AG08395 (cell line): ENCODE results near the gene TNFRSF21.
"Not testable (repeated sequence)": the region's sequence is repeated elsewhere in the genome, so short reads cannot be mapped to it uniquely, and the experiment has no call there.

Source experiments
- DNase-seq: peaks from one replicate; pipeline ENCODE4 v3.0.0; 2012; ENCODE audit warnings: mixed read lengths, low spot score

Gene TNFRSF21, protein sequence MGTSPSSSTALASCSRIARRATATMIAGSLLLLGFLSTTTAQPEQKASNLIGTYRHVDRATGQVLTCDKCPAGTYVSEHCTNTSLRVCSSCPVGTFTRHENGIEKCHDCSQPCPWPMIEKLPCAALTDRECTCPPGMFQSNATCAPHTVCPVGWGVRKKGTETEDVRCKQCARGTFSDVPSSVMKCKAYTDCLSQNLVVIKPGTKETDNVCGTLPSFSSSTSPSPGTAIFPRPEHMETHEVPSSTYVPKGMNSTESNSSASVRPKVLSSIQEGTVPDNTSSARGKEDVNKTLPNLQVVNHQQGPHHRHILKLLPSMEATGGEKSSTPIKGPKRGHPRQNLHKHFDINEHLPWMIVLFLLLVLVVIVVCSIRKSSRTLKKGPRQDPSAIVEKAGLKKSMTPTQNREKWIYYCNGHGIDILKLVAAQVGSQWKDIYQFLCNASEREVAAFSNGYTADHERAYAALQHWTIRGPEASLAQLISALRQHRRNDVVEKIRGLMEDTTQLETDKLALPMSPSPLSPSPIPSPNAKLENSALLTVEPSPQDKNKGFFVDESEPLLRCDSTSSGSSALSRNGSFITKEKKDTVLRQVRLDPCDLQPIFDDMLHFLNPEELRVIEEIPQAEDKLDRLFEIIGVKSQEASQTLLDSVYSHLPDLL

GRCh38 chr6:47309291-47310130 is at the start of gene TNFRSF21:
TNFRSF21 (minus strand) TSS chr6:47309905; CDS start chr6:47309511, 394 bp downstream.
- DNase-seq, result peak; percentile 94

DNA sequence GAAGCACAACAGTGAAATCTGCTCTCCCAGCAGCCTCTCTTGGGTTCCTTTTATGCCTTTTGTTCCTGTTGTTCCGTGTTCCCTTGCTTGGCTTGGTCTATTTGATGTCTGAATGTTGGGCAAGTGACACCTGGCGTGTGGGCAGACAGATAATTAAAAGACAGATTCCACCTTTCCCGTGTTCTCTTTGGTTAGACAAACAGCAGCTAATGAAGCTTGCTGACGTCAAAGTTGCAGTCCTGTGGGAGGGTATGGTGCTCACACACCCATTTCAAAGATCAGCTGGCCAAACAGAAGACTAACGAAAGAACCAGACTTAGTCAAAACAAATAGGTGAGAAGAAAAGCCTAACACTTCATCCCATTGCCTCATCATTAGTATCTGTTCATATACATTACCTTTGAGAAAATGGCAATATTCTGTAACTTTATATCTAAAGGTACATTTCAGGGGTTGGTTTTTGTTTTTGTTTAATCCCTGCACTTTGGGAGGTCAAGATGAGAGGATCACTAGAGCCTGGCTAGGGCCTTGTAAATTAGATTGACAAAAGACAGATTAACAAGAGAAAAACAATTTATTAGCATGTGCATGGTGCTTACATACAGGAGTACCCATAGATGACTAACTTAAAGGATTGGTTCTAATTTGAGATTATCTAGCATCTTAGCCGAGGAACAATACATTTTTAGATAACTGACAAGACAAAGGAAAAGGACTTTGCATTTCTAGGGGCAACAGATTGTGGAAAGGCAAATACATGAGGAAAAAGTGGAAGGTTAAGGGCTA is 48.9 kb upstream of the TNFRSF21 start:
- no peak for DNase-seq

- DNase-seq, result no peak
These were observed 48.1 kb upstream of the TNFRSF21 start for GRCh38 chr6:47357827-47358226.

DNA sequence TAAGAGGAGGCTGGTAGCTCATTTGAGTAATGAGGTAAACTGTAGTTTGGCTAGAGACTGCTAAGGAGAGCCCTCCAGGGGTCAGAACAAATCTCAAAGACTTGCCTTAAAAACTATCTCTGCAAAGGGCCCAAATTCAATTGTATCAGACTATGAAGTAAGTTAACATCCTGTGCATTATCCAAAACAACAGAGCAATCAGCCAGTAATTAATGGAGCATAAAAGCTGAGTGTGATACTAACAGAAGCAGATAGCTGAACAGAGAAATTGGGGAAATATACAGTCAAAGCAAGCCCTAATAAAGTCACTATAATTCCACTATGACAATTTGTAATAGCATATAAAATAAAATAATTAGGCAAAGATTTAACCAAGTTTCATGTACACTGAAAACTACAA is 45.8 kb upstream of the TNFRSF21 start:
- no peak for DNase-seq

DNA sequence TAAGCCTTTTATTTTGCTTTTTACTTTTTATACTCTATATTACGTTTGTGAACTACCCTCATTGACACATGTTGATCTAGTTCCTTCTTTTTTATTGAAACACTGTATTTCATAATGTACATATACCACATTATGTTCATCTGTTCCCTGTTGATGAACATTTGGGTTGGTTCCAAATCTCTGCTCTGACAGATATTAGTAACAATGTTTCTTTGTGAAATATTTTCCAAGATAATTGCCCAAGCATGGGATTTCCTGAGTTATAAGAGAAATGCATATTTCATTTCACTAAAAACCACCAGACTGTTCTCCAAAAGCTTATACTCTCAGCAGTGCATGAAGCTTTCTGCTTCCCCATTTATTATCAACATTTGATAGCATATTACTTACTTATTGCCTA is 44.2 kb upstream of the TNFRSF21 start:
- DNase-seq, result no peak

DNA sequence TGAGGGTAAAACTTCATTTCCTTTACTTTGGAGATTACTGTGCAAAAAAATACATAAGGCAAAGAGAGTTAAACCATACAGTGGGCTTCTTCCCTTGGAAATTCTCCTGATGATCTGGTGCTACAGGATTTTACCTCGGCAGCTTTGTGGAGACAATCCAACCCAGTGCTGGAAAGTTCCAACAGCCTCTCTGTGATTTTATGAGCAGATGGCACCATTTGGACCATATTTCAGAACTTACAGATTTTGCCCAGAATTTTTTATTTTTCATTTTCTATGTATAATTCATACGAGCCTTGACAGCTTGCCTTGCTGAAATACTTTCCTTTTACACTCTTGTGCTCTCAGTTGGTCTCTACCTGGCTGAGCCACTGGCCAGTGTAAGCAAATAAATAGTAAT is 43.3 kb upstream of the TNFRSF21 start:
- DNase-seq, result no peak

- DNase-seq, result no peak
These were observed 42.7 kb upstream of the TNFRSF21 start for GRCh38 chr6:47352194-47352920.

DNA sequence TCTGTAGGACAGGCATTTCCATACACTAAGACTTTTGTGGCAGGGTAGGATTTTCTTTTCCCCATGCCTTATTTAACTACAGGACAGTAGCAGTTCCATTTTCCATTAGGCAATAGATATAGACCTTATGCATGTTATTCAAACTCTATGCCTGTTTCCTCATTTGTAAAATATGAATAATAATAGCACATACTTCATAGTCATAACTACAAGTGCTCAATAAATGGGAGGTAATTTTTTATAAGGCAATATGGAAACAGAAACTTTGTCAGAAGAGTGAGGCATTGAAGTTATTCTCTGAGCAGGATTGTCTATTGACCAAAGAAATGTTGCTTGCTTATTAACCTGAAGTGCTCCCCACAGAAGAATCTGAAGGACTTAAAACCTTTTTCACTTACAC is 41.9 kb upstream of the TNFRSF21 start:
- no peak for DNase-seq

DNA sequence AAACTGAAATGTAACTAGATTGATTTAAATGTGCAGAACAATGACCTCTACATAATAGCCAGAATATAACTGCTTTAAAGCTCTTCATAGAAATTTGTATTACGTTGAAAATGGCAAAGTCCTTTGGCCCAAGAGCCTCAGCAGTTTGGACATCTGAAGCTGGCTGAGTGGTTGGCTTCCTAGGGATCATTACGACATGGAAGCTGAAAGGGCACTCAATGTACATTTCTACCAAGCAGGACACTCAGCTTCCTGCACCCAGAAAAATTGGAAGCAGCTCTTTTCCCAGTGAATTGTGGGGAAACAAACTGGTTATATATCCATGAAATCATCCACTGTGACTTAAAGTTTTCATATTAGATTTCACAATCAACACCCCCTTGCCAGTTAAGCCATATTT is 40.2 kb upstream of the TNFRSF21 start:
- no peak for DNase-seq

DNA sequence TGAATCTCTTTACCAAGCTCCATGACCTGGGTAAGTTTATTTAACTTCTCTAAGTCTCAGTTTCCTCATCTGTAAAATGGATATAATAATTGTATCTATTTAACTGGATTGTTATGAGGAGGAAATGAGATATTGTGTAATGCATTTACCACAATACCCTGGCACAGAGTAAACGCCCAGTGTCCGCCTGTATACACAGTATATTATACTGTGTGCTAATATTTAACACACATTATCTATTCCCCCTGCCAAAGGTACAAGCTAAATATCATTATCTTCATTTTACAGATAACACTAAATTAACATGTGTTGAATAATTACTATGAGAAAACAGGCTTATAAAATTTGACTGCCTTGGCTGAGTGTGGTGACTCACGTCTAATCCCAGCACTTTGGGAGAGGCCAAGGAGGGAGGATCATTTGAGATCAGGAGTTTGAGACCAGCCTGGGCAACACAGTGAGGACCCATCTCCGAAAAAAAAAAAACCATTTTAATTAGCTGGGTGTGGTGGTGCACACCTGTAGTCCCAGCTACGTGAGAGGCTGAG is 38.7 kb upstream of the TNFRSF21 start:
- DNase-seq, result no peak

DNA sequence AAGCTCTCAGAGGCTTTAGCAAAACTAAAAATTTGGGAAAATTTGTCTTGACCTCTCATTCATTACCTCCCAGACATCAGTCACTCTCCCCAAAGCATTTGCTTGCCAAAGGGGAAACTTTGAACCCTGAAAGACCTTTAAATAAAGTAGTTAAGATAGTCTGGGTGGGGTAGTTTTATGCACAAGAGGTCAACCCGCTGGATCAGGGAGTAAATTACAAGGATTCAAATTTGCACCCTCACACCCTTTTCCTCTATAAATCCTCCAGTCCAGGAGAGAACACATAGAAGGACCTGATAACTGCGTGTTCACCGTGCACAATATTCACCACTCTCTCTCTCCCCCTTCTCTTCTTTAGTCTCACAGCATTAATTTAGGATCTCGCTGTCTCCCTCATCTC is 36.1 kb upstream of the TNFRSF21 start:
- no peak for DNase-seq

DNA sequence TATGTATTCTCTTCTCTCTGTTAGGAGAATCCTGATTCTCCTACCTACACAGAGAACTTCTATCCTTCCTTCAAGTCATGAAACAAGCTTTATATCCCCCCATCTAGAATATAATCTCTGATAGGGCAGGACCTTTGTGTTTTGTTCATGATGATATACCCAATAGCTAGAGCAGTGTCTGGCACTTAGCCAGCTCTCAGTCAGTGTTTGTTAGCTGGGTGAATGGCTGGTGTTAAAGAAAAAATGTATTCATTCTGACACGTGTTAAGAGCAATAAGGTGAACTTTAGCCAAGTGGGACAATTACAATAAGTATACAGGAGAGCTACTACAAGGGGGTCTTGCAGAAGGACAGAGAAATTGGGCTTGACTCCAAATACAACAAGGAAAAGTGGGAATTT is 34.3 kb upstream of the TNFRSF21 start:
- no peak for DNase-seq

GRCh38 chr6:47343600-47343999 is 33.9 kb upstream of the TNFRSF21 start:
- DNase-seq, result no peak

DNA sequence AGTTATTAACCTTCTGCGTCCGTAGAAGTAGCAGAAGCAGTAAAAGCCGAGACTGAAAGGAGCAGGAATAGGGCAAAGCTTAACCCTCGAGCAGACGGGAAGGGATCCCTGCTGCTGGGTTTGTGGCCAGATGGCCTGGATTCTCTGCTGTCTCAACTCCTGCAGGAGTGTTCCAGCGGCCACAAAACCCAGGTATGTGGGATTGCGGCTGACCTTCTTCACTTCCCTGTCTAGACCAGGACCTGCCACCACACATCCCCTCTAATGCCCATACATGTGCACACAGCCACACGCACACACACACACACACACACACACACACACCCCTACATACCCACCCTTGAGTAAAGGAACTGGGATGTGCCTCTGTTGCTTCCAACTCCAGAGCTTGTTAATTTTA is 33.1 kb upstream of the TNFRSF21 start:
- DNase-seq, result no peak

DNA sequence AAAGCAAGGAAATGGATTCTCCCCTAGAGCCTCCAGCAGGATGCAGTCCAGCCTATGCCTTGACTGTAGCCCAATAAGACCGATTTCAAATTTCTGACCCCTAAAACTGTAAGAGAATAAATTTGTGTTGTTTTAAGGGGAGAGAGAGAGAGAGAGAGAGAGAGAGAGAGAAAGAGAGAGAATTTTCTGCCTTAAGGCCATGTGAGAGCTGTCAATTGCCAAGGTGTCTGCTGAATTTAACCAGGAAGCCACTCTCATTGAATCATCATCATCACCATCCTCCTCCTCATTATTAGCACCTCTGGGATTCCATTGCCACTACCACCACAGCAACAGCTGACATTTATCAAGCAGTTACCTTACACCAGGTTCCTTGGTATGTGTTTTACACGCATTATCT is 27.8 kb upstream of the TNFRSF21 start:
- DNase-seq, result no peak

- DNase-seq, result no peak
These were observed 26.6 kb upstream of the TNFRSF21 start for GRCh38 chr6:47336334-47336733.

GRCh38 chr6:47335466-47335865 is 25.8 kb upstream of the TNFRSF21 start:
- DNase-seq, result no peak

DNA sequence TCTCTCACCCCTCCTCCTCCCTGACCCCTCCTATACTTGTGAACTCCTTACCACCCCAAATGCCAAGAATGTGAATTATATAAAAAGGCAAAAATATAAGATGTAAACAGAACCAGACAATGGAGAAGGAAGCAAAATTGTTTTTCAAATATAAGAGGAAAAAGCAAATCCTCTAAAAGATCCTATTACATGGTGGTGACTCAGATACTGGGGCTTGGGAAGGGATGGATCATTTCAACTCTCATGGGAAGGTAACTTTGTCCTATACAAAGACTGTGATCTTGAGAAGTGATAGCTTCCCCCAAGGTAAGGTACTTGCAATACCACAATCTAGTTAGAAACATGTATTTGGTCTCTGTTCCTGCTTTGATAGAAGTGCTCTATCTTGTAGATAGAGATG is 24.6 kb upstream of the TNFRSF21 start:
- no peak for DNase-seq

DNA sequence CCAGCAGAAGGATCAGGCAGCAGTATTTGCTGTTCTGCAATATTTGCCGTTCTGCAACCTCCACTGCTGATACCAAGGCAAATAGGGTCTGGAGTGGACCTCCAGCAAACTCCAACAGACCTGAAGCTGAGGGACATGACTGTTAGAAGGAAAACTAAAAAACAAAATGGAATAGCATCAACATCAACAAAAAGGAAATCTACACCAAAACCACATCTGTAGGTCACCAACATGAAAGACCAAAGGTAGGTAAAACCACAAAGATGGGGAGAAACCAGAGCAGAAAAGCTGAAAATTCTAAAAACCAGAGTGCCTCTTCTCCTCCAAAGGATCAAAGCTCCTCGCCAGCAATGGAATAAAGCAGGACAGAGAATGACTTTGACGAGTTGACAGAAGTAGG is 18.9 kb upstream of the TNFRSF21 start:
- DNase-seq, result not testable (repeated sequence)

- not testable (repeated sequence) for DNase-seq
These were observed 18.4 kb upstream of the TNFRSF21 start for GRCh38 chr6:47328139-47328538.

DNA sequence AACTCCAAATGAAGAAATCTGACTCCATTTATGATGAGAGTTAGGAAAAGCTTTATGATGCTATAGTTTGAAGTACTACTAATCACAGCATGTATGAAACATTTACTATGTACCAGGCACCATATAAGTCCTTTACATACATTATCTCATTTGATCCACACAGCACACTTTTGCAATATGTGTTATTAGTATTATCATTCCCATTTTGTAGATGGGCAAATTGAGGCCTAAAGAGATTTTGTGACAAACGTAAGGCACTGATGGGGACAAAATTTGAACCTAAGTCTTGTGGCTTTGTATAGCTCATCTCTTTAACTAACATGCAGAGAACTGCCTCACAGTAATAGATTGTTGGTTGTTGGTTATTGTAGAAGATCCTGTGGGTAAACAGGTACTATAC is 14.2 kb upstream of the TNFRSF21 start:
- DNase-seq, result no peak
